H9 (cell line): ENCODE results near the gene LIX1. TPM values are rescaled to one million over a fixed set of nuclear protein-coding genes. Genes with fewer than 3 reads are reported as not detected.
A peak's percentile ranks its signal among the peaks of the same experiment; 100 is the strongest.

Experiments
- DNase-seq: peaks from one replicate; pipeline ENCODE4 v3.0.0-alpha.2; 2017
- H2AFZ ChIP-seq: one replicate; pipeline ENCODE4 v1.6.1; 2013; ENCODE audit warnings: mild to moderate bottlenecking, low read length, control low read depth, moderate library complexity
- H2AK5ac ChIP-seq: 2 replicates; pipeline ENCODE4 v1.6.1; 2013; ENCODE audit warnings: low read length, control low read depth, mixed read lengths; ENCODE audit not compliant: insufficient read length
- H2BK120ac ChIP-seq: one replicate; pipeline ENCODE4 v1.6.1; 2013; ENCODE audit warnings: low read depth, mild to moderate bottlenecking, low read length, control low read depth, inconsistent platforms; ENCODE audit not compliant: poor library complexity, severe bottlenecking
- H2BK12ac ChIP-seq: 2 replicates; pipeline ENCODE4 v1.6.1; 2013; ENCODE audit warnings: low read length, control low read depth, mixed read lengths, low read depth; ENCODE audit not compliant: insufficient read length
- H2BK15ac ChIP-seq: 2 replicates; pipeline ENCODE4 v1.6.1; 2013; ENCODE audit warnings: low read depth, low read length, control low read depth
- H2BK20ac ChIP-seq: one replicate; pipeline ENCODE4 v1.6.1; 2013; ENCODE audit warnings: low read depth, mild to moderate bottlenecking, low read length, control low read depth, inconsistent platforms; ENCODE audit not compliant: poor library complexity, severe bottlenecking
- H2BK5ac ChIP-seq: 2 replicates; pipeline ENCODE4 v1.6.1; 2013; ENCODE audit warnings: low read length, control low read depth, mixed read lengths; ENCODE audit not compliant: insufficient read length
- H3K14ac ChIP-seq: 2 replicates; pipeline ENCODE4 v1.6.1; 2013; ENCODE audit warnings: low read length, control low read depth; ENCODE audit not compliant: insufficient read depth
- H3K18ac ChIP-seq: 2 replicates; pipeline ENCODE4 v1.6.1; 2013; ENCODE audit warnings: low read depth, mild to moderate bottlenecking, mixed read lengths, low read length, control low read depth; ENCODE audit not compliant: insufficient read length
- H3K23ac ChIP-seq: 2 replicates; pipeline ENCODE4 v1.6.1; 2013; ENCODE audit warnings: low read length, control low read depth, mixed read lengths, low read depth; ENCODE audit not compliant: insufficient read length
- H3K23me2 ChIP-seq: 2 replicates; pipeline ENCODE4 v1.6.1; 2013; ENCODE audit warnings: low read depth, mild to moderate bottlenecking, mixed read lengths, low read length, control low read depth; ENCODE audit not compliant: insufficient read length, poor library complexity, severe bottlenecking
- H3K27ac ChIP-seq: 2 replicates; pipeline ENCODE4 v1.5.1; 2013; ENCODE audit warnings: low read length, control low read depth, mixed read lengths, low read depth; ENCODE audit not compliant: insufficient read length
- H3K27me3 ChIP-seq: 2 replicates; pipeline ENCODE4 v1.6.1; 2013; ENCODE audit warnings: low read length, control low read depth, inconsistent platforms; ENCODE audit not compliant: insufficient read depth
- H3K4ac ChIP-seq: 2 replicates; pipeline ENCODE4 v1.6.1; 2013; ENCODE audit warnings: low read depth, mild to moderate bottlenecking, control low read depth, inconsistent platforms, low read length, moderate library complexity
- H3K4me1 ChIP-seq: 2 replicates; pipeline ENCODE4 v1.6.1; 2013; ENCODE audit warnings: low read length, control low read depth, inconsistent platforms; ENCODE audit not compliant: insufficient read depth
- H3K4me2 ChIP-seq: 2 replicates; pipeline ENCODE4 v1.6.1; 2013; ENCODE audit warnings: low read length, control low read depth, mixed read lengths; ENCODE audit not compliant: insufficient read length, insufficient read depth
- H3K56ac ChIP-seq: 2 replicates; pipeline ENCODE4 v1.6.1; 2013; ENCODE audit warnings: low read depth, mild to moderate bottlenecking, mixed read lengths, low read length, control low read depth; ENCODE audit not compliant: insufficient read length
- H3K79me1 ChIP-seq: 2 replicates; pipeline ENCODE4 v1.6.1; 2013; ENCODE audit warnings: low read depth, mild to moderate bottlenecking, moderate library complexity, low read length, control low read depth, inconsistent platforms; ENCODE audit not compliant: insufficient read depth, poor library complexity, severe bottlenecking
- H3K79me2 ChIP-seq: 2 replicates; pipeline ENCODE4 v1.6.1; 2013; ENCODE audit warnings: low read length, control low read depth, inconsistent platforms; ENCODE audit not compliant: insufficient read depth
- H3K9ac ChIP-seq: 2 replicates; pipeline ENCODE4 v1.6.1; 2013; ENCODE audit warnings: low read length, control low read depth, mixed read lengths; ENCODE audit not compliant: insufficient read length; ENCODE audit errors: extremely low read depth
- H3K9me3 ChIP-seq: one replicate; pipeline ENCODE4 v1.6.1; 2013; ENCODE audit warnings: low read depth, low read length, inconsistent platforms; ENCODE audit not compliant: control insufficient read depth
- H3T11ph ChIP-seq: one replicate; pipeline ENCODE4 v1.6.1; 2013; ENCODE audit warnings: mild to moderate bottlenecking, low read length, control low read depth, inconsistent platforms
- H4K20me1 ChIP-seq: one replicate; pipeline ENCODE4 v1.6.1; 2013; ENCODE audit not compliant: control insufficient read depth, insufficient read length, insufficient read depth
- H4K5ac ChIP-seq: 2 replicates; pipeline ENCODE4 v1.6.1; 2013; ENCODE audit warnings: low read depth, mild to moderate bottlenecking, mixed read lengths, low read length, control low read depth; ENCODE audit not compliant: insufficient read length
- H4K8ac ChIP-seq: replicated peaks from 2 replicates; pipeline ENCODE4 v1.6.1; 2013; ENCODE audit warnings: low read length, control low read depth, mixed read lengths, low read depth; ENCODE audit not compliant: insufficient read length
- H4K91ac ChIP-seq: 2 replicates; pipeline ENCODE4 v1.6.1; 2013; ENCODE audit warnings: low read depth, mild to moderate bottlenecking, moderate library complexity, mixed read lengths, low read length, control low read depth; ENCODE audit not compliant: insufficient read length
- H3K27ac Mint-ChIP-seq, 3 experiments: 2 replicates in 2 of 3; 3 replicates in 1 of 3; pipeline ENCODE4 v1.8.0; 2020 to 2021; ENCODE audit warnings: mixed read lengths in 3 of 3, mild to moderate bottlenecking in 1 of 3, moderate library complexity in 1 of 3
- H3K27me3 Mint-ChIP-seq: 2 replicates; pipeline ENCODE4 v1.8.0; 2021; ENCODE audit warnings: low read depth, mild to moderate bottlenecking, moderate library complexity, mixed read lengths
- H3K36me3 Mint-ChIP-seq, 3 experiments: 2 replicates in 2 of 3; 3 replicates in 1 of 3; pipeline ENCODE4 v1.8.0; 2020 to 2021; ENCODE audit warnings: low read depth in 3 of 3, mixed read lengths in 3 of 3; ENCODE audit not compliant: insufficient read depth in 1 of 3
- H3K4me1 Mint-ChIP-seq, 2 experiments: 2 replicates each; pipeline ENCODE4 v1.8.0; 2020; ENCODE audit warnings: mixed read lengths in 2 of 2
- H3K4me3 Mint-ChIP-seq, 2 experiments: 2 replicates in 1 of 2; 3 replicates in 1 of 2; pipeline ENCODE4 v1.8.0; 2020 to 2021; ENCODE audit warnings: mild to moderate bottlenecking in 2 of 2, mixed read lengths in 2 of 2, moderate library complexity in 1 of 2
- H3K9me3 Mint-ChIP-seq, 2 experiments: 2 replicates in 1 of 2; 3 replicates in 1 of 2; pipeline ENCODE4 v1.8.0; 2020; ENCODE audit warnings: mild to moderate bottlenecking in 2 of 2, mixed read lengths in 2 of 2, moderate library complexity in 1 of 2
- WGBS: extraction: QIAGEN DNeasy Blood & Tissue Kit; methylation state at CpG from one replicate; pipeline ENCODE4 v1.1.7; 2013; ENCODE audit warnings: missing lambda C conversion rate, low lambda C conversion rate, mixed read lengths; ENCODE audit not compliant: insufficient read length; ENCODE audit errors: extremely low coverage; 5-methylcytosine and 5-hydroxymethylcytosine counted together
- total RNA-seq: library from RNA; stranded (reverse); gene quantifications from 2 replicates; pipeline ENCODE4 v1.2.1, GENCODE V29; 2021
- TF ChIP-seq, protein P1 (sequence below): fragments of 200-600 bp; sonication (generic); conservative IDR thresholded peaks from 3 replicates; pipeline ENCODE4 v1.8.0; 2021; ENCODE audit warnings: antibody characterized with exemption, mild to moderate bottlenecking

LIX1 gene
- total RNA-seq, 1 experiment from 2014 or later, result 0.13 TPM

GRCh38 chr5:97183930-97184213, 41.5 kb upstream of the LIX1 start:
- TF ChIP-seq, protein P1, sequence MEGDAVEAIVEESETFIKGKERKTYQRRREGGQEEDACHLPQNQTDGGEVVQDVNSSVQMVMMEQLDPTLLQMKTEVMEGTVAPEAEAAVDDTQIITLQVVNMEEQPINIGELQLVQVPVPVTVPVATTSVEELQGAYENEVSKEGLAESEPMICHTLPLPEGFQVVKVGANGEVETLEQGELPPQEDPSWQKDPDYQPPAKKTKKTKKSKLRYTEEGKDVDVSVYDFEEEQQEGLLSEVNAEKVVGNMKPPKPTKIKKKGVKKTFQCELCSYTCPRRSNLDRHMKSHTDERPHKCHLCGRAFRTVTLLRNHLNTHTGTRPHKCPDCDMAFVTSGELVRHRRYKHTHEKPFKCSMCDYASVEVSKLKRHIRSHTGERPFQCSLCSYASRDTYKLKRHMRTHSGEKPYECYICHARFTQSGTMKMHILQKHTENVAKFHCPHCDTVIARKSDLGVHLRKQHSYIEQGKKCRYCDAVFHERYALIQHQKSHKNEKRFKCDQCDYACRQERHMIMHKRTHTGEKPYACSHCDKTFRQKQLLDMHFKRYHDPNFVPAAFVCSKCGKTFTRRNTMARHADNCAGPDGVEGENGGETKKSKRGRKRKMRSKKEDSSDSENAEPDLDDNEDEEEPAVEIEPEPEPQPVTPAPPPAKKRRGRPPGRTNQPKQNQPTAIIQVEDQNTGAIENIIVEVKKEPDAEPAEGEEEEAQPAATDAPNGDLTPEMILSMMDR, result no peak
- H4K8ac ChIP-seq, result no peak overlapping the region
- no peaks in the 10 kb centered on the region for H3K27me3 ChIP-seq
- no peak overlapping the region for H4K91ac ChIP-seq
- no peak overlapping the region for H2AK5ac ChIP-seq
- H3K36me3 Mint-ChIP-seq, result peaks cover 12 to 22% (median 21%) of the 10 kb centered on the region in 3 experiments
- no peak overlapping the region; a peak in 1 of 7 replicates for H3K27ac Mint-ChIP-seq
- H3K79me2 ChIP-seq, result peaks cover 9% of the 10 kb centered on the region
- no peak overlapping the region for H2BK5ac ChIP-seq
- DNase-seq, result no peak
- H4K20me1 ChIP-seq, result no peaks in the 10 kb centered on the region
- no peak overlapping the region for H2BK120ac ChIP-seq
- H3T11ph ChIP-seq, result no peak overlapping the region
- H2BK15ac ChIP-seq, result no peak overlapping the region
- no peaks in the 10 kb centered on the region for H3K4me1 ChIP-seq
- no peak overlapping the region for H3K14ac ChIP-seq
- H3K4me1 Mint-ChIP-seq, result peaks cover 12 to 13% of the 10 kb centered on the region in 2 experiments
- H2BK20ac ChIP-seq, result no peak overlapping the region
- H3K23me2 ChIP-seq, result no peaks in the 10 kb centered on the region
- peak overlapping the region; percentile 96 to 97 for H3K4me3 Mint-ChIP-seq
- H3K56ac ChIP-seq, result no peak overlapping the region
- no peak overlapping the region for H3K18ac ChIP-seq
- peak overlapping the region; percentile 56 for H3K4me2 ChIP-seq
- H3K23ac ChIP-seq, result no peak overlapping the region
- H2AFZ ChIP-seq, result no peak overlapping the region
- H2BK12ac ChIP-seq, result no peak overlapping the region
- no peak overlapping the region for H3K9ac ChIP-seq
- H3K4ac ChIP-seq, result no peak overlapping the region
- no peak overlapping the region for H3K27ac ChIP-seq
- no peaks in the 10 kb centered on the region for H3K9me3 ChIP-seq
- whole genome bisulfite sequencing, result no CpG with 5 or more reads among the region's 6 CpGs
- no peaks in the 10 kb centered on the region for H3K79me1 ChIP-seq
- H4K5ac ChIP-seq, result no peak overlapping the region
- H3K27me3 Mint-ChIP-seq, result peaks cover 32% of the 10 kb centered on the region
- peaks cover 5 to 7% of the 10 kb centered on the region in 2 experiments; a peak in 4 of 5 replicates for H3K9me3 Mint-ChIP-seq
